ENCODE data around the gene KCNQ1OT1. TPM values are rescaled to one million over a fixed set of nuclear protein-coding genes. Genes with fewer than 3 reads are reported as not detected.

KCNQ1OT1 gene
- total RNA-seq, 1 donor = 2.7 TPM

GRCh38 chr11:2671748-2672147, 28.0 kb downstream of the KCNQ1OT1 start:
- no peak for DNase-seq (ENCODE audit: low read depth in 2 of 3, low spot score in 2 of 3)

- DNase-seq (ENCODE audit: low read depth in 2 of 3, low spot score in 2 of 3) = no peak
Observed at GRCh38 chr11:2670541-2671100, 29.2 kb downstream of the KCNQ1OT1 start.

- DNase-seq (ENCODE audit: low read depth in 2 of 3, low spot score in 2 of 3) = no peak
Observed at GRCh38 chr11:2669634-2670469, 29.9 kb downstream of the KCNQ1OT1 start.

- DNase-seq (ENCODE audit: low read depth in 2 of 3, low spot score in 2 of 3) = no peak
Observed at GRCh38 chr11:2668876-2669275, 30.9 kb downstream of the KCNQ1OT1 start.

GRCh38 chr11:2667940-2668339, 31.9 kb downstream of the KCNQ1OT1 start:
- no peak for DNase-seq (ENCODE audit: low read depth in 2 of 3, low spot score in 2 of 3)

- no peak for DNase-seq (ENCODE audit: low read depth in 2 of 3, low spot score in 2 of 3)
Observed at GRCh38 chr11:2666828-2667570, 32.8 kb downstream of the KCNQ1OT1 start.

- no peak for DNase-seq (ENCODE audit: low read depth in 2 of 3, low spot score in 2 of 3)
Observed at GRCh38 chr11:2666401-2666741, 33.4 kb downstream of the KCNQ1OT1 start.

- no peak for DNase-seq (ENCODE audit: low read depth in 2 of 3, low spot score in 2 of 3)
Observed at GRCh38 chr11:2665526-2666400, 34.0 kb downstream of the KCNQ1OT1 start.

GRCh38 chr11:2664791-2665525, 34.8 kb downstream of the KCNQ1OT1 start:
- no peak for DNase-seq (ENCODE audit: low read depth in 2 of 3, low spot score in 2 of 3)

- DNase-seq (ENCODE audit: low read depth in 2 of 3, low spot score in 2 of 3) = no peak
Observed at GRCh38 chr11:2664376-2664775, 35.4 kb downstream of the KCNQ1OT1 start.

GRCh38 chr11:2663915-2664314, 35.9 kb downstream of the KCNQ1OT1 start:
- no peak for DNase-seq (ENCODE audit: low read depth in 2 of 3, low spot score in 2 of 3)

- DNase-seq (ENCODE audit: low read depth in 2 of 3, low spot score in 2 of 3) = no peak
Observed at GRCh38 chr11:2663506-2663905, 36.3 kb downstream of the KCNQ1OT1 start.

- no peak for DNase-seq (ENCODE audit: low read depth in 2 of 3, low spot score in 2 of 3)
Observed at GRCh38 chr11:2662430-2663299, 37.1 kb downstream of the KCNQ1OT1 start.

GRCh38 chr11:2662024-2662312, 37.8 kb downstream of the KCNQ1OT1 start:
- DNase-seq (ENCODE audit: low read depth in 2 of 3, low spot score in 2 of 3) = no peak

- DNase-seq (ENCODE audit: low read depth in 2 of 3, low spot score in 2 of 3) = no peak
Observed at GRCh38 chr11:2661173-2662023, 38.4 kb downstream of the KCNQ1OT1 start.

GRCh38 chr11:2660357-2660939, 39.3 kb downstream of the KCNQ1OT1 start:
- DNase-seq (ENCODE audit: low read depth in 2 of 3, low spot score in 2 of 3) = no peak

GRCh38 chr11:2657697-2658284, 42.0 kb downstream of the KCNQ1OT1 start:
- DNase-seq (ENCODE audit: low read depth in 2 of 3, low spot score in 2 of 3) = no peak

GRCh38 chr11:2656859-2657258, 42.9 kb downstream of the KCNQ1OT1 start:
- no peak for DNase-seq (ENCODE audit: low read depth in 2 of 3, low spot score in 2 of 3)

All from hematopoietic multipotent progenitor cell (in vitro differentiated cells).